IPS DF 19.7 (cell line): ENCODE results near the gene TNIK.
"Not testable (repeated sequence)": the region's sequence is repeated elsewhere in the genome, so short reads cannot be mapped to it uniquely, and the experiment has no call there.

ENCODE experiments used
- DNase-seq: peaks from one replicate; pipeline ENCODE4 v3.0.0-alpha.2; 2013; ENCODE audit warnings: low read depth, low spot score

Gene TNIK

GRCh38 chr3:171256445-171257250, 203.6 kb downstream of the TNIK start:
- no peak for DNase-seq

- no peak for DNase-seq
Measured at GRCh38 chr3:171255236-171255806, 204.9 kb downstream of the TNIK start.

- no peak for DNase-seq
Measured at GRCh38 chr3:171254315-171254714, 205.9 kb downstream of the TNIK start.

- DNase-seq, result no peak
Measured at GRCh38 chr3:171251835-171252234, 208.4 kb downstream of the TNIK start.

GRCh38 chr3:171250444-171250843, 209.8 kb downstream of the TNIK start:
- no peak for DNase-seq

GRCh38 chr3:171249245-171249644, 211.0 kb downstream of the TNIK start:
- DNase-seq, result no peak

- no peak for DNase-seq
Measured at GRCh38 chr3:171248426-171249111, 211.6 kb downstream of the TNIK start.

- no peak for DNase-seq
Measured at GRCh38 chr3:171245796-171246765, 214.1 kb downstream of the TNIK start.

GRCh38 chr3:171242951-171243350, 217.3 kb downstream of the TNIK start:
- DNase-seq, result no peak

GRCh38 chr3:171242170-171242569, 218.0 kb downstream of the TNIK start:
- no peak for DNase-seq

- DNase-seq, result not testable (repeated sequence)
Measured at GRCh38 chr3:171241655-171242054, 218.6 kb downstream of the TNIK start.

- no peak for DNase-seq
Measured at GRCh38 chr3:171240504-171240835, 219.7 kb downstream of the TNIK start.

- no peak for DNase-seq
Measured at GRCh38 chr3:171239757-171240503, 220.3 kb downstream of the TNIK start.

- DNase-seq, result no peak
Measured at GRCh38 chr3:171237009-171237385, 223.2 kb downstream of the TNIK start.

GRCh38 chr3:171236265-171237008, 223.8 kb downstream of the TNIK start:
- no peak for DNase-seq

- DNase-seq, result no peak
Measured at GRCh38 chr3:171234298-171235010, 225.8 kb downstream of the TNIK start.

GRCh38 chr3:171231361-171231760, 228.8 kb downstream of the TNIK start:
- no peak for DNase-seq

GRCh38 chr3:171230865-171231264, 229.3 kb downstream of the TNIK start:
- DNase-seq, result no peak

- no peak for DNase-seq
Measured at GRCh38 chr3:171229173-171229572, 231.0 kb downstream of the TNIK start.

- DNase-seq, result no peak
Measured at GRCh38 chr3:171228240-171228639, 232.0 kb downstream of the TNIK start.
